ENCODE results near the gene B3GALT4. TPM values are rescaled to one million over a fixed set of nuclear protein-coding genes. Genes with fewer than 3 reads are reported as not detected.

B3GALT4 gene
- total RNA-seq, 2 donors from 2014 or later: 10.1 to 14.2 TPM

DNA sequence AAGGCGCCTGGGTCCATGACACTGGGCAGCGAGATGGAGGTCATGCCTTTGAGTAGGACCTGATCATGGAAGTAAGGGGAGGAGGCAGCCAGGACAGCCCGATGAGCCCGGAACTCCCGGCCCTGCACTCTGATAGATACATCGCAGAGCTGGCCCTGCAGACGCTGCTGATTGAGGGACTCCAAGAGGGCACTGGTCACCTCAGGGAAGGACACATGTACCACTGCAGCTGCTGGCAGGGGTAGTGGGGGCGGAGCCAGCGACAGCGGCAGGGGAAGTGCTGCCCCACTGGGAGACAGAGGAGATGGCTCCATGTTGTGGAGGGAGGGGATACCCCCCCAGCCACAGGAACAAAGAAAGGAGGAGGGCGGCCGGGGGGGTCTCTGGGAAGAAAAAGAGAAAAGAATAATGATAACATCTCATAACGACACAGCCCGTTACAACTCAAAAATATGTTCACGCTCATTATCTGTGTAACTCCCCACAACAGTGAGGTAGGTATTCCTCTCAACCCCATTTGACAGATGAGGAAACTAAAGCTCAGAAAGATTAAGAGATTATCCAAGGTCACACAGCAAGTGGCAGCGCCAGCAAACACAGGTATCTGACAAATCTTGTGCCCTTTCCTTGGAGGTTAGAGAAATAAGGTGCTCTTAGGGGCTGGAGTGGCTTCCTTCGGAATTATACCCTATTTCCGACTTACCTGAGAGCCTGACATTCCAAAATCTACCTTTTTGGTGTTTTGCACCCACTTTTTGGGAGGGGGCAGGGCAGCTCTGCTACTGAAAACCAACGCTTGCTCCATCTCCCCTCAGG is 39.9 kb downstream of the B3GALT4 start:
- Mint-ChIP-seq H3K9me3 (no peaks in the 10 kb centered on the region), H3K27me3 (ENCODE audit: low read depth) (no peaks in the 10 kb centered on the region), H3K27ac (peak overlapping the region; percentile 73), H3K4me3 (peak overlapping the region; percentile 72 to 98), H3K4me1 (ENCODE audit: low read depth) (peaks cover 77% of the 10 kb centered on the region), H3K36me3 (ENCODE audit: insufficient read depth in 2 of 2) (peaks cover 13 to 37% of the 10 kb centered on the region in 2 donors)
- no peak for ATAC-seq (replicated peaks in 1 of 2)
- DNase-seq: no peak

- Mint-ChIP-seq H3K27ac (peak overlapping the region; percentile 73), H3K9me3 (no peaks in the 10 kb centered on the region), H3K4me1 (ENCODE audit: low read depth) (peaks cover 79% of the 10 kb centered on the region), H3K27me3 (ENCODE audit: low read depth) (no peaks in the 10 kb centered on the region), H3K4me3 (peak overlapping the region; percentile 72 to 98), H3K36me3 (ENCODE audit: insufficient read depth in 2 of 2) (peaks cover 18 to 40% of the 10 kb centered on the region in 2 donors)
- ATAC-seq (replicated peaks in 1 of 2) (no peak), DNase-seq (no peak)
Measured at GRCh38 chr6:33317419-33317668, 40.4 kb downstream of the B3GALT4 start.

GRCh38 chr6:33317669-33318425 is 40.9 kb downstream of the B3GALT4 start, which contains the start of gene ZBTB22:
TSS of gene ZBTB22 (minus strand) at chr6:33317744. CDS start at chr6:33316916, 828 bp downstream.
- peak within 1 kb of the TSS; percentile 98 for H3K4me3 Mint-ChIP-seq
- peaks cover 80% of the 10 kb centered on the region for H3K4me1 Mint-ChIP-seq (ENCODE audit: low read depth)
- peak; percentile 71 to 72 for ATAC-seq (replicated peaks in 1 of 2)
- H3K9me3 Mint-ChIP-seq: no peaks in the 10 kb centered on the region
- no peaks in the 10 kb centered on the region for H3K27me3 Mint-ChIP-seq (ENCODE audit: low read depth)
- peak; percentile 95 to 97 for DNase-seq
- H3K27ac Mint-ChIP-seq: peak within 1 kb of the TSS; percentile 98
- peaks cover 17 to 39% of the 10 kb centered on the region in 2 donors for H3K36me3 Mint-ChIP-seq (ENCODE audit: insufficient read depth in 2 of 2)

- peak overlapping the region; percentile 97 to 98 for H3K4me3 Mint-ChIP-seq
- peak overlapping the region; percentile 98 for H3K27ac Mint-ChIP-seq
- peaks cover 11 to 33% of the 10 kb centered on the region in 2 donors for H3K36me3 Mint-ChIP-seq (ENCODE audit: insufficient read depth in 2 of 2)
- H3K9me3 Mint-ChIP-seq: no peaks in the 10 kb centered on the region
- peaks cover 87% of the 10 kb centered on the region for H3K4me1 Mint-ChIP-seq (ENCODE audit: low read depth)
- no peaks in the 10 kb centered on the region for H3K27me3 Mint-ChIP-seq (ENCODE audit: low read depth)
- ATAC-seq (replicated peaks in 1 of 2): no peak
- DNase-seq: no peak
Measured at GRCh38 chr6:33318426-33319073, 41.6 kb downstream of the B3GALT4 start.

DNA sequence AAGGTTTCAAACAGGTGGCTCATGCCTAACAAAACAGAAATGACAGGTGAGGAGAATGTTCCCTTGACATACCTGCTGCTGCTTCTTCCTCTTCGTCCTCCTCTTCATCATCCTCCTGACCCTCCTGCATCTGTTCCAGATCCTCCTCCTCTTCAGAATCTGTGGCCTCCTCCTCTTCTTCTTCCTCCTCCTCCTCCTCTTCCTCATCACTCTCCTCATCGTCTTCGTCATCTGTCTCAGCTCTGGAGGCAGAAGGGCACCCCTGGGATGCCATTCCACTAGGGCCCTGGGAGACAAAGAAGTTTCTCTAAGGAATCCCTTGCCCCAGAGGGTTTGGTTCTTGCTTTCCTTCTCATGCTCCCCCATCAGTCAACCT is 43.0 kb downstream of the B3GALT4 start:
- no peak for DNase-seq
- Mint-ChIP-seq H3K27ac (peak overlapping the region; percentile 51), H3K36me3 (ENCODE audit: insufficient read depth in 2 of 2) (peaks cover 11 to 32% of the 10 kb centered on the region in 2 donors), H3K9me3 (no peaks in the 10 kb centered on the region), H3K4me1 (ENCODE audit: low read depth) (peaks cover 84% of the 10 kb centered on the region), H3K27me3 (ENCODE audit: low read depth) (no peaks in the 10 kb centered on the region), H3K4me3 (peak overlapping the region; percentile 98 to 100)
- ATAC-seq (replicated peaks in 1 of 2): no peak

- peaks cover 78% of the 10 kb centered on the region for H3K4me1 Mint-ChIP-seq (ENCODE audit: low read depth)
- no peak for DNase-seq
- peak overlapping the region; percentile 51 for H3K27ac Mint-ChIP-seq
- ATAC-seq (replicated peaks in 1 of 2): no peak
- peaks cover 11 to 32% of the 10 kb centered on the region in 2 donors for H3K36me3 Mint-ChIP-seq (ENCODE audit: insufficient read depth in 2 of 2)
- H3K9me3 Mint-ChIP-seq: no peaks in the 10 kb centered on the region
- H3K4me3 Mint-ChIP-seq: peak overlapping the region; percentile 72 to 100
- no peaks in the 10 kb centered on the region for H3K27me3 Mint-ChIP-seq (ENCODE audit: low read depth)
Measured at GRCh38 chr6:33320315-33321181, 43.6 kb downstream of the B3GALT4 start.

- Mint-ChIP-seq H3K4me3 (peak overlapping the region; percentile 72 to 100), H3K4me1 (ENCODE audit: low read depth) (peaks cover 71% of the 10 kb centered on the region), H3K36me3 (ENCODE audit: insufficient read depth in 2 of 2) (peaks cover 11 to 32% of the 10 kb centered on the region in 2 donors), H3K27ac (peak overlapping the region; percentile 18), H3K27me3 (ENCODE audit: low read depth) (no peaks in the 10 kb centered on the region), H3K9me3 (no peaks in the 10 kb centered on the region)
- DNase-seq (no peak), ATAC-seq (replicated peaks in 1 of 2) (no peak)
Measured at GRCh38 chr6:33321227-33321626, 44.3 kb downstream of the B3GALT4 start.

DNA sequence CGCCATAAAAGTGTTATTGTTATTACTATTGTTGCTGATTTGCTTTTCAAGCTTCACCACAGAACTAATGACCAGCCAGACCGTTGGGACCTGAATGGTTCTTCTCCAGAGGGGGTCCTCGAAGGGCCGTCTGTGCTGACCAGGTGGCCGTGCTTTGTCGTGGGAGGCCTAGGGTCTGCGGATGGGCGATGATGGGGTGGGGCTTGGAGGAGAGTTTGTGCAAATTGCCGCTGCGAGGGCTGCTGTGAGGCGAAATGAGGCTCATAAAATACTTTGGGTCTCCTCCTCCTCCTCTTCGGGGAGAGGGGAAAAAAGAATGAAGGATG is 46.7 kb downstream of the B3GALT4 start:
- H3K4me1 Mint-ChIP-seq (ENCODE audit: low read depth): peaks cover 54% of the 10 kb centered on the region

GRCh38 chr6:33324125-33324524 is 47.2 kb downstream of the B3GALT4 start:
- Mint-ChIP-seq H3K4me1 (ENCODE audit: low read depth) (peaks cover 48% of the 10 kb centered on the region), H3K27ac (peak overlapping the region; percentile 50), H3K9me3 (no peaks in the 10 kb centered on the region), H3K27me3 (ENCODE audit: low read depth) (no peaks in the 10 kb centered on the region), H3K4me3 (peak overlapping the region; percentile 97 to 100), H3K36me3 (ENCODE audit: insufficient read depth in 2 of 2) (peaks cover 10 to 24% of the 10 kb centered on the region in 2 donors)
- DNase-seq: no peak
- ATAC-seq (replicated peaks in 1 of 2): no peak

More for the DNA sequence above, 46.7 kb downstream of the B3GALT4 start:
- peak in 1 of 2 donors; percentile 24 for DNase-seq
- no peaks in the 10 kb centered on the region for H3K27me3 Mint-ChIP-seq (ENCODE audit: low read depth)
- peak overlapping the region; percentile 97 to 100 for H3K4me3 Mint-ChIP-seq
- H3K27ac Mint-ChIP-seq: peak overlapping the region; percentile 97
- ATAC-seq (replicated peaks in 1 of 2): peak in 1 of 2 donors; percentile 2
- peaks cover 10 to 27% of the 10 kb centered on the region in 2 donors for H3K36me3 Mint-ChIP-seq (ENCODE audit: insufficient read depth in 2 of 2)
- H3K9me3 Mint-ChIP-seq: no peaks in the 10 kb centered on the region

Other genes starting within 250 kb of the B3GALT4 start
- 10 to 100 TPM; 11.4 to 25.8 TPM for gene HLA-DPA1, start 203.5 kb upstream of the B3GALT4 start, total RNA-seq
- 10 to 100 TPM; 12.5 to 20.9 TPM for gene HLA-DPB1, start 201.1 kb upstream of the B3GALT4 start, total RNA-seq
- 1 to 10 TPM; 2.5 to 3.2 TPM for gene COL11A2, start 84.7 kb upstream of the B3GALT4 start, total RNA-seq
- 10 to 100 TPM; 55.6 to 57.5 TPM for gene RXRB, start 76.5 kb upstream of the B3GALT4 start, total RNA-seq
- gene SLC39A7, start 76.3 kb upstream of the B3GALT4 start, total RNA-seq: 10 to 100 TPM; 56.1 to 58.3 TPM
- 10 to 100 TPM; 35.8 to 36.0 TPM for gene HSD17B8, start 72.5 kb upstream of the B3GALT4 start, total RNA-seq
- gene RING1, start 68.6 kb upstream of the B3GALT4 start, total RNA-seq: 10 to 100 TPM; 30.1 to 37.7 TPM
- 10 to 100 TPM; 50.7 to 54.9 TPM for gene VPS52, start 5.2 kb upstream of the B3GALT4 start, total RNA-seq
- gene RPS18, start 5.0 kb upstream of the B3GALT4 start, total RNA-seq: 1,000 to 10,000 TPM; 4,335 to 4,825 TPM
- gene WDR46, start 12.1 kb downstream of the B3GALT4 start, total RNA-seq: 10 to 100 TPM; 46.6 to 54.0 TPM
- gene PFDN6, start 12.5 kb downstream of the B3GALT4 start, total RNA-seq: 10 to 100 TPM; 41.9 to 54.6 TPM
- gene RGL2, start 21.8 kb downstream of the B3GALT4 start, total RNA-seq: 10 to 100 TPM; 34.3 to 43.7 TPM
- gene TAPBP, start 37.0 kb downstream of the B3GALT4 start, total RNA-seq: 100 to 1,000 TPM; 180 to 210 TPM
- gene ZBTB22, start 40.6 kb downstream of the B3GALT4 start, total RNA-seq: 10 to 100 TPM; 14.9 to 16.1 TPM
- gene DAXX, start 45.8 kb downstream of the B3GALT4 start, total RNA-seq: 10 to 100 TPM; 56.5 to 61.3 TPM
- 10 to 100 TPM; 91.7 to 96.3 TPM for gene KIFC1, start 114.7 kb downstream of the B3GALT4 start, total RNA-seq
- gene PHF1, start 133.9 kb downstream of the B3GALT4 start, total RNA-seq: 10 to 100 TPM; 65.2 to 77.3 TPM
- 100 to 1,000 TPM; 212 to 222 TPM for gene CUTA, start 141.0 kb downstream of the B3GALT4 start, total RNA-seq
- gene SYNGAP1, start 142.9 kb downstream of the B3GALT4 start, total RNA-seq: 10 to 100 TPM; 86.9 to 91.5 TPM
- gene ZBTB9, start 177.5 kb downstream of the B3GALT4 start, total RNA-seq: 10 to 100 TPM; 10.2 to 13.6 TPM

All from activated T-cell treated with anti-CD3 and anti-CD28 coated beads, Interleukin-2, amount 50 U/mL, for 72 hours (primary cell).